K562 (cell line): ENCODE results near the gene METTL22. TPM values are rescaled to one million over a fixed set of nuclear protein-coding genes. Genes with fewer than 3 reads are reported as not detected.

Experiments
- CBFA2T2 ChIP-seq: fragments of 450-650 bp; conservative IDR thresholded peaks from 2 replicates; pipeline ENCODE4 v1.6.1; 2017; ENCODE audit warnings: mild to moderate bottlenecking
- CTCFL ChIP-seq: IDR thresholded peaks from 2 replicates; pipeline ENCODE4 v1.6.1; 2011; ENCODE audit warnings: borderline replicate concordance, low read depth, mild to moderate bottlenecking, moderate library complexity, low read length; ENCODE audit not compliant: insufficient read depth, poor library complexity, severe bottlenecking
- ESRRB ChIP-seq: fragments of 250-450 bp; sonication (Bioruptor Pico); IDR thresholded peaks from 2 replicates; pipeline ENCODE4 v1.5.0; 2020; ENCODE audit warnings: mild to moderate bottlenecking, moderate library complexity, borderline replicate concordance
- FOXM1 ChIP-seq, 2 experiments: fragments of 450-650 bp in 1 of 2; sonication (generic) in 1 of 2; formaldehyde crosslinking in 1 of 2; IDR thresholded peaks; 2 replicates each; pipeline versions ENCODE4 v1.6.1 to v1.9.0; 2017 to 2022; ENCODE audit warnings: low read depth in 2 of 2, mild to moderate bottlenecking in 2 of 2, missing genetic modification reagents in 1 of 2, moderate library complexity in 1 of 2
- GTF2E2 ChIP-seq: fragments of 200-800 bp; sonication (Bioruptor generic); IDR thresholded peaks from 2 replicates; pipeline ENCODE4 v1.6.1; 2016; ENCODE audit warnings: missing genetic modification characterization, missing compliant biosample characterization
- HMBOX1 ChIP-seq: sonication (generic); IDR thresholded peaks from 2 replicates; pipeline ENCODE4 v1.6.1; 2016
- KHSRP ChIP-seq: fragments of 450-650 bp; IDR thresholded peaks from 2 replicates; pipeline ENCODE4 v1.6.1; 2017
- KLF16 ChIP-seq: IDR thresholded peaks from 2 replicates; pipeline ENCODE4 v1.6.1; 2016; ENCODE audit warnings: antibody characterized with exemption
- NCOA1 ChIP-seq: fragments of 450-650 bp; IDR thresholded peaks from 2 replicates; pipeline ENCODE4 v1.6.1; 2016; ENCODE audit warnings: low read depth
- POLR2H ChIP-seq: IDR thresholded peaks from 2 replicates; pipeline ENCODE4 v1.6.1; 2016; ENCODE audit warnings: missing genetic modification characterization, low read depth, mild to moderate bottlenecking, control low read depth, missing compliant biosample characterization, moderate library complexity
- SPI1 ChIP-seq: IDR thresholded peaks from 2 replicates; pipeline ENCODE4 v1.6.1; 2011; ENCODE audit warnings: low read depth, low read length, control low read depth, borderline replicate concordance
- TAF15 ChIP-seq: fragments of 200-400 bp; formaldehyde crosslinking; IDR thresholded peaks from 2 replicates; pipeline ENCODE4 v1.6.1; 2017; ENCODE audit warnings: mild to moderate bottlenecking, low read depth, low read length, moderate library complexity
- TAF9B ChIP-seq: fragments of 450-650 bp; IDR thresholded peaks from 2 replicates; pipeline ENCODE4 v1.6.1; 2018; ENCODE audit warnings: mild to moderate bottlenecking; ENCODE audit not compliant: partially characterized antibody
- ZNF121 ChIP-seq: sonication (generic); formaldehyde crosslinking; conservative IDR thresholded peaks from 2 replicates; pipeline ENCODE4 v1.8.0; 2022; ENCODE audit warnings: missing genetic modification reagents
- ZNF274 ChIP-seq: IDR thresholded peaks from 2 replicates; pipeline ENCODE4 v1.6.1; 2011; ENCODE audit warnings: low read depth, mild to moderate bottlenecking, low read length, moderate library complexity, borderline replicate concordance
- ZNF282 ChIP-seq: sonication (generic); formaldehyde crosslinking; IDR thresholded peaks from 2 replicates; pipeline ENCODE4 v1.8.1; 2023; ENCODE audit warnings: missing genetic modification reagents
- ZNF780A ChIP-seq: fragments of 250-450 bp; sonication (Bioruptor Pico); IDR thresholded peaks from 2 replicates; pipeline ENCODE4 v1.5.0; 2021; ENCODE audit warnings: mild to moderate bottlenecking
- polyA plus RNA-seq, 8 experiments: library from polyadenylated mRNA; depleted of rRNA in 4 of 8; stranded (reverse) in 5 of 8; unstranded in 3 of 8; fragments of >200 nt; fragmentation: Nextera tagmentation in 2 of 8; fragmentation: Illumina TruSeq in 1 of 8; extraction: Ambion mirVana in 2 of 8; extraction: Trizol in 1 of 8; gene quantifications; 2 replicates each; pipeline versions ENCODE4 v1.2.1 to v1.2.3, GENCODE V29; 2011 to 2014; ENCODE audit warnings: inconsistent platforms in 1 of 8, missing spikeins in 1 of 8
- total RNA-seq, 7 experiments: library from RNA; depleted of rRNA in 6 of 7; stranded (reverse); fragments of >200 nt in 6 of 7; fragmentation: Illumina TruSeq in 2 of 7; extraction: Trizol in 2 of 7; gene quantifications; 2 replicates each; pipeline versions ENCODE4 v1.2.1 to v1.2.3, GENCODE V29; 2011 to 2021; ENCODE audit warnings: low replicate concordance in 1 of 7
- TF ChIP-seq, protein P1 (sequence below): fragments of 250-450 bp; sonication (Bioruptor Pico); IDR thresholded peaks from 2 replicates; pipeline ENCODE4 v1.5.0; 2020; ENCODE audit warnings: mild to moderate bottlenecking, borderline replicate concordance
- TF ChIP-seq, protein P2 (sequence below): fragments of 450-650 bp; formaldehyde crosslinking; IDR thresholded peaks from 2 replicates; pipeline ENCODE4 v1.4.0; 2022; ENCODE audit warnings: missing genetic modification characterization
- TF ChIP-seq, protein P3 (sequence below): fragments of 450-650 bp; IDR thresholded peaks from 2 replicates; pipeline ENCODE4 v1.6.1; 2016; ENCODE audit warnings: borderline replicate concordance

The METTL22 gene
- total and polyA plus RNA-seq, 9 of the 15 experiments (the other 6 are each of a cell fraction or from before 2014, with no cell fraction given) = 6.9 to 33.2 (median 18.5) TPM

DNA sequence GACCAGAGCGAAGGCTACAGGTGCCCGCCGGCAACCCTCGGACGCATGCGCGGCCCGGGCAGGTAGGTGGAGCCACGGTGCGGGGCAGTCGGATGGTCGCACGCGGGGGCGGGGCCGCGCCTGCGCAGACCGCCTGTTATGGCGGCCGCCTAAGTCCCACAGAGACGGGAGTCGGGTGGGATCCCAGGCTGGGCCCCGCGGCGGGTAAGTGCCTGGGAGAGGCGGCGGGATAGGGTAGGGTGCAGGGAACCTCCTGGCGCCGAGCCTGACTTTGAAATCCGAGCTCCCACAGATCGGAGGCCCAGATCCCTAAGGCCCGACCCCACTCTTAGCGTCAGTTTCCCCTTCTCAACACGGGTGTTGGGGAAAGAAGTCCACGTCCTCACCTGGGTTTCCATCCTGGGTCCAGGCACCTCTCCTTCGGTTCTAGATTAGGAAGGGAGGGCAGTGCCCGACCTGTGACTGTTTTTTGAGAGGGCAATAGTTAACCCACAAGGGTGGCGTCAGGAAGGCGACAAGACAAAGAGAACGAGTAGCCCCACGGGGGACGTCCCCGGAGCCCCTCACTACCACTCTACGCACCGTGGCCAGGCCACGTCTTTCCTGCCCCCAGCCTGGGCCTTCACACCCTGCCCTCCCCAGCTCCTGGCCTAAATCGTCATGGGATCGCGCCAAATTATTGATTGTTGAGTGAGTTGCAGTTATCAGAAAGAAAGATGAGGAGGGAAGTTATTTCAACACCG is at the start of gene METTL22 (continued):
- TF ChIP-seq, protein P1, sequence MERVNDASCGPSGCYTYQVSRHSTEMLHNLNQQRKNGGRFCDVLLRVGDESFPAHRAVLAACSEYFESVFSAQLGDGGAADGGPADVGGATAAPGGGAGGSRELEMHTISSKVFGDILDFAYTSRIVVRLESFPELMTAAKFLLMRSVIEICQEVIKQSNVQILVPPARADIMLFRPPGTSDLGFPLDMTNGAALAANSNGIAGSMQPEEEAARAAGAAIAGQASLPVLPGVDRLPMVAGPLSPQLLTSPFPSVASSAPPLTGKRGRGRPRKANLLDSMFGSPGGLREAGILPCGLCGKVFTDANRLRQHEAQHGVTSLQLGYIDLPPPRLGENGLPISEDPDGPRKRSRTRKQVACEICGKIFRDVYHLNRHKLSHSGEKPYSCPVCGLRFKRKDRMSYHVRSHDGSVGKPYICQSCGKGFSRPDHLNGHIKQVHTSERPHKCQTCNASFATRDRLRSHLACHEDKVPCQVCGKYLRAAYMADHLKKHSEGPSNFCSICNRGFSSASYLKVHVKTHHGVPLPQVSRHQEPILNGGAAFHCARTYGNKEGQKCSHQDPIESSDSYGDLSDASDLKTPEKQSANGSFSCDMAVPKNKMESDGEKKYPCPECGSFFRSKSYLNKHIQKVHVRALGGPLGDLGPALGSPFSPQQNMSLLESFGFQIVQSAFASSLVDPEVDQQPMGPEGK (CRISPR knock-in tag) = no peak
- TF ChIP-seq FOXM1 (IDR thresholded peaks at IDR 0.05; ENCODE audit: low read depth) (no peak), FOXM1 (CRISPR knock-in tag; IDR thresholded peaks at IDR 0.05; ENCODE audit: low read depth) (no peak), CBFA2T2 (no peak), ZNF274 (no peak), ZNF282 (CRISPR knock-in tag) (no peak), POLR2H (tag) (no peak), ESRRB (CRISPR knock-in tag) (no peak), KHSRP (no peak), KLF16 (no peak), HMBOX1 (no peak), SPI1 (no peak), TAF9B (peak; percentile 72), TAF15 (no peak), GTF2E2 (tag) (no peak), ZNF780A (CRISPR knock-in tag) (no peak), NCOA1 (no peak), ZNF121 (CRISPR knock-in tag) (no peak), CTCFL (no peak)
- TF ChIP-seq, protein P2, sequence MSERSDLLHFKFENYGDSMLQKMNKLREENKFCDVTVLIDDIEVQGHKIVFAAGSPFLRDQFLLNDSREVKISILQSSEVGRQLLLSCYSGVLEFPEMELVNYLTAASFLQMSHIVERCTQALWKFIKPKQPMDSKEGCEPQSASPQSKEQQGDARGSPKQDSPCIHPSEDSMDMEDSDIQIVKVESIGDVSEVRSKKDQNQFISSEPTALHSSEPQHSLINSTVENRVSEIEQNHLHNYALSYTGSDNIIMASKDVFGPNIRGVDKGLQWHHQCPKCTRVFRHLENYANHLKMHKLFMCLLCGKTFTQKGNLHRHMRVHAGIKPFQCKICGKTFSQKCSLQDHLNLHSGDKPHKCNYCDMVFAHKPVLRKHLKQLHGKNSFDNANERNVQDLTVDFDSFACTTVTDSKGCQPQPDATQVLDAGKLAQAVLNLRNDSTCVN (CRISPR knock-in tag) = no peak
- TF ChIP-seq, protein P3, sequence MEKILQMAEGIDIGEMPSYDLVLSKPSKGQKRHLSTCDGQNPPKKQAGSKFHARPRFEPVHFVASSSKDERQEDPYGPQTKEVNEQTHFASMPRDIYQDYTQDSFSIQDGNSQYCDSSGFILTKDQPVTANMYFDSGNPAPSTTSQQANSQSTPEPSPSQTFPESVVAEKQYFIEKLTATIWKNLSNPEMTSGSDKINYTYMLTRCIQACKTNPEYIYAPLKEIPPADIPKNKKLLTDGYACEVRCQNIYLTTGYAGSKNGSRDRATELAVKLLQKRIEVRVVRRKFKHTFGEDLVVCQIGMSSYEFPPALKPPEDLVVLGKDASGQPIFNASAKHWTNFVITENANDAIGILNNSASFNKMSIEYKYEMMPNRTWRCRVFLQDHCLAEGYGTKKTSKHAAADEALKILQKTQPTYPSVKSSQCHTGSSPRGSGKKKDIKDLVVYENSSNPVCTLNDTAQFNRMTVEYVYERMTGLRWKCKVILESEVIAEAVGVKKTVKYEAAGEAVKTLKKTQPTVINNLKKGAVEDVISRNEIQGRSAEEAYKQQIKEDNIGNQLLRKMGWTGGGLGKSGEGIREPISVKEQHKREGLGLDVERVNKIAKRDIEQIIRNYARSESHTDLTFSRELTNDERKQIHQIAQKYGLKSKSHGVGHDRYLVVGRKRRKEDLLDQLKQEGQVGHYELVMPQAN = no peak
